GM12875 (cell line): Measurements from ENCODE around the gene CFAP97D1.

Experiments
- H3K4me3 ChIP-seq: one replicate; pipeline ENCODE4 v1.5.1; 2011; ENCODE audit warnings: low read depth, low read length, control low read depth
- CTCF ChIP-seq: IDR thresholded peaks from 2 replicates; pipeline ENCODE4 v1.5.1; 2011; ENCODE audit warnings: low read depth, mild to moderate bottlenecking, control low read depth, inconsistent platforms, low read length, moderate library complexity, borderline replicate concordance; ENCODE audit not compliant: insufficient read depth

The CFAP97D1 gene

GRCh38 chr17:43741636-43742035 is 38.6 kb upstream of the CFAP97D1 start:
- no peak overlapping the region for H3K4me3 ChIP-seq
- no peak for TF ChIP-seq CTCF

- TF ChIP-seq CTCF, result no peak
- H3K4me3 ChIP-seq, result no peak overlapping the region
These were observed 34.7 kb upstream of the CFAP97D1 start for GRCh38 chr17:43745541-43745940.

- no peak overlapping the region for H3K4me3 ChIP-seq
- no peak for TF ChIP-seq CTCF
These were observed 30.1 kb upstream of the CFAP97D1 start for GRCh38 chr17:43750153-43750552.

GRCh38 chr17:43753493-43754129 is 26.6 kb upstream of the CFAP97D1 start:
- no peak overlapping the region for H3K4me3 ChIP-seq
- TF ChIP-seq CTCF, result no peak

GRCh38 chr17:43754947-43755346 is 25.3 kb upstream of the CFAP97D1 start:
- no peak for TF ChIP-seq CTCF
- no peak overlapping the region for H3K4me3 ChIP-seq

GRCh38 chr17:43755389-43755875 is 24.8 kb upstream of the CFAP97D1 start:
- H3K4me3 ChIP-seq, result no peak overlapping the region
- TF ChIP-seq CTCF, result no peak

GRCh38 chr17:43756201-43756600 is 24.0 kb upstream of the CFAP97D1 start:
- no peak for TF ChIP-seq CTCF
- no peak overlapping the region for H3K4me3 ChIP-seq
